HG02973 (cell line): ENCODE measurements around the gene RARB.

Experiments used
- ATAC-seq: cut with Tn5 transposase; IDR thresholded peaks from one replicate; pipeline ENCODE4 v1.9.1; 2021; ENCODE audit warnings: moderate library complexity; ENCODE audit not compliant: unreplicated experiment

RARB gene

DNA sequence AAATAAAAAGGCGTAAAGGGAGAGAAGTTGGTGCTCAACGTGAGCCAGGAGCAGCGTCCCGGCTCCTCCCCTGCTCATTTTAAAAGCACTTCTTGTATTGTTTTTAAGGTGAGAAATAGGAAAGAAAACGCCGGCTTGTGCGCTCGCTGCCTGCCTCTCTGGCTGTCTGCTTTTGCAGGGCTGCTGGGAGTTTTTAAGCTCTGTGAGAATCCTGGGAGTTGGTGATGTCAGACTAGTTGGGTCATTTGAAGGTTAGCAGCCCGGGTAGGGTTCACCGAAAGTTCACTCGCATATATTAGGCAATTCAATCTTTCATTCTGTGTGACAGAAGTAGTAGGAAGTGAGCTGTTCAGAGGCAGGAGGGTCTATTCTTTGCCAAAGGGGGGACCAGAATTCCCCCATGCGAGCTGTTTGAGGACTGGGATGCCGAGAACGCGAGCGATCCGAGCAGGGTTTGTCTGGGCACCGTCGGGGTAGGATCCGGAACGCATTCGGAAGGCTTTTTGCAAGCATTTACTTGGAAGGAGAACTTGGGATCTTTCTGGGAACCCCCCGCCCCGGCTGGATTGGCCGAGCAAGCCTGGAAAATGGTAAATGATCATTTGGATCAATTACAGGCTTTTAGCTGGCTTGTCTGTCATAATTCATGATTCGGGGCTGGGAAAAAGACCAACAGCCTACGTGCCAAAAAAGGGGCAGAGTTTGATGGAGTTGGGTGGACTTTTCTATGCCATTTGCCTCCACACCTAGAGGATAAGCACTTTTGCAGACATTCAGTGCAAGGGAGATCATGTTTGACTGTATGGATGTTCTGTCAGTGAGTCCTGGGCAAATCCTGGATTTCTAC is at the start of gene RARB:
RARB (plus strand) TSS at position 322 of the 847 bp plus-strand sequence; CDS start at position 791, 469 bp downstream.
- ATAC-seq: no peak

DNA sequence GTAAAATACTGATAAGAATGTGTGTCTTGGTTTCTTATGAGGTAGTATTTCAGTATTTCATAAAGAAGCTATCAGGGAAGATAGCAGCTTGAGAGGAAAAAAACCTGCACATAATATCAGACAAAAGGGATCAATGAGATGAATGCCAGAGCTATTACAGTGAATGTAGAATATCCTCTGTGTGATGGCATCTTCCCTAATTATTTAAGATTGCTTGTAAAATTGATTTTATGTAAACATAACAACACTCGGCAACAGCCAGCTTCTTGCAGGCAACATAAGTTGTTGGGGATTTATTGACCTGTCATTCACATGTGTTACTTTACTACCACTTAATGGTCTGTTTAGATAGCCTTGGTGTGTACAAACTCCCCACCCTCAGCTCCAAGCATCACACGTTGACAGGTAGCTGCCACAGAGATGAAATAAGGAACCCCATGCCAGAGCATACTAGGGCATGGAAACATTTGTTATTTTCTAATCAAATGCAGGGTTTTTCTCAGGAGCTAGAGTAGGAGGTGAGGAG is 49.2 kb upstream of the RARB start:
- ATAC-seq: no peak

DNA sequence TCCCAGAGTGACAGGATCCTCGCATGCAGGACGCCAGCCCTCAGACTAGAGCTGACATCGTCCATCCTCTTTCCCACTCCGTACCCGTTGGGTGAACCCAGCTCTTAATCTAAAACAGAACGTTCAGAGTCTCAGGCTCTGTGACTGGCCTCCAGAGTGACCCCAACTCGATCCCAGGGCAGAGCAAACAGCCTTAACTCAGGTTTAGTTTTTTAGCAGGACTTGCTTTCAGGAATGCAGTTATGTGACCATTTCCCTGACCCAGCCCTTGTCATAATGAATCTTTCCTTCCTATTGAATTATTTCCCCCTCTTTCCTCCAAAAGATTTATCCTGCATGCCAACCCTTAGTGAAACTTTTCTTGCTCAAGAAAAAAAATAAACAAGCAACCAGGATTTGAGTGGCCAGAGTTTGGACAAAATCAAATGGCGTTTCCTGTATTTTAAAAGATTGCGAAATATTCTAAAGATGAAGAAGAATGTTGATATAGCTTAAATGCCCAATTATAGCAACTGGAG is 47.8 kb upstream of the RARB start:
- no peak for ATAC-seq

DNA sequence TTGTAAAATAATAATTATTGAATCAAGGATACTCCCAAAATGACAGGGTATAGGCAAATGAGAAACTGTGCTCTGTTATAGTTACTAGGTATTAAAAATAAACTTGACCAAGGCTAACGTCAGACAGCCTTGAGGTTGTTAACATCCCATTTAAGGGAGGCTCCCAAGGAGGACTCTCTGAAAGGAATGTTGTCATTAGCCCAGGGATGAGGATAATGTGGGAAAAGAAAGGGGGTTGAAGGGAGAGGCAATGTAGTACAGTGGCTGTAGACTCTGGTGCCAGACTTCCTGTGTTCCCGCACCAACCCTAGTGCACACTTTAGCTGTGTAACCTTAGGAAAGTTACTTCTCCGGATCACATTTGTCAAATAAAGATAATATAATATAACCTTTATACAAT is 47.0 kb upstream of the RARB start:
- ATAC-seq: no peak

DNA sequence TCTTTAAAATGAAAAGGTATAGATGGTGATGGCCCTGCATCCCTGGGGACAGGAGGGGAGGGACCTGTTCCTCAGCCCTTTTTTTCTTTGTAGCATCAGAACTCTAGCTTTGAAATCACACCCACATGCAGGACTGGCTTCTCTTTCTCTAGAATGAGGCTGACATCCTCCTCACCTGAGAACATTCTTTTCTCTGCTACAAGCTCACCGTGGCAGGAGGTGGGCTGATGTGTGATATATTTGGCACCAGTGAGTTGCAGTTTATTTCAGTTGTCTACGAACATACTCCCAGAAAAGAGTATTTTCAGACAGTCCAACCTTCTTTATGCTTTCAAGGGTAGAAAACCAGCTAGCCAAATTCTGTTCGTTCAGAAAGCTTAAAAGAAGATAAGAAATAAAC is 43.6 kb upstream of the RARB start:
- ATAC-seq: no peak

DNA sequence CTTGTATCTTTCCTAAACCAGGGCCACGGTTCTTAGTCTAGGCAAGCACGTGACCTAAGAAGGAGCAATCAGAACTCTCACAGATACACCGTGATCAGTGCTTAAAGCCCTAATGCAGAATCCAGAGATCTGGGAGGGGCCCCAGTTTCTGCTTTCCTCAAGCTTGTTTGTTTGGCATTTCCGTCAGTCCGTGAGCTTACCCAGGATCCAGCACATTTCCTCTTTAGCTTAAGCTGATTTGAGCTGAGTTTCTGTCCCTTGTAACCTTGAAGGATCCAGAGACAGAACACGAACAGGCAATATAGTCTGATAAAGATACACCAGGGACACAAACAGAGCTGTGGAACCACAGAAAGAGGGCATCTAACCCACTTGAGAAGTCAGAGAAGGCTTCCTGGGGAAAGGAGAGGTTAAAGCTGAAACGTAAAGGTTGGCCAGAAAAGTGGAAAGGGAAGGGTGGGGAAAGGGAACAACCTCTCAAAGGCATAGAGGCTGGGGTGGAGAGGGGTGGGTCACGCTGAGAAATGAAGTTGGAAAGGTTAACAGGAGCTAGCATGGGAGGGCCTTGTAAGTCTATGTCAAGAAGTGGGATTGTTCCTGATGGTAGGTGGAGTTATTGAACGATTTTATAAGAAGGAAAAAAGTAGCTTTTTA is 42.1 kb upstream of the RARB start:
- no peak for ATAC-seq

DNA sequence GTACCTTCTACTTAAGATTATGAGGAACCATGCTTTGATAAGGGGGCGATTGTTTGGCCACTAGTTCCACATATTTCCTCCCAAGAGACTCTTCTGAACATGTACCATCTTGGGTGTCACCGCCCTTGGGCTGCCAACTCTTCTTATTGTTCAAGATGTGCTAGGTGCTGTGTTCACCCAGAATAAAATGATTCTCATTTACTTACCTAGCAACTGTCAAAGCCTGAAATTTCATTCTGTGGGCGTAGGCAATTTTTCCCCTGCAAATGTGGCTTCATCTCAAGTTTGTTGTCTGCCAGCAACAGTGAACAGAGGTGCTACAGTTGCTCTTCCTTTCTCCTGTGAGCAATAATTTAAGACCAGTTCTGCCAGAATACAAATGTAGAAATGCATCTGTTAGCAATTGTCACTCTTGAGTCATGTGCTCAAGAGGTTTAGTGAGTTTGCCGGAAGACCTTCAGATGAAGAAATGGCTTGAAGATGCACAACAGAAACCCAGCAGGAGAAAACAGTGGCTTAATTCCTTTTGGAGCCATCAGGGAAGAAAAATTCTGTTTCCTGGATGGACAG is 41.3 kb upstream of the RARB start:
- no peak for ATAC-seq

DNA sequence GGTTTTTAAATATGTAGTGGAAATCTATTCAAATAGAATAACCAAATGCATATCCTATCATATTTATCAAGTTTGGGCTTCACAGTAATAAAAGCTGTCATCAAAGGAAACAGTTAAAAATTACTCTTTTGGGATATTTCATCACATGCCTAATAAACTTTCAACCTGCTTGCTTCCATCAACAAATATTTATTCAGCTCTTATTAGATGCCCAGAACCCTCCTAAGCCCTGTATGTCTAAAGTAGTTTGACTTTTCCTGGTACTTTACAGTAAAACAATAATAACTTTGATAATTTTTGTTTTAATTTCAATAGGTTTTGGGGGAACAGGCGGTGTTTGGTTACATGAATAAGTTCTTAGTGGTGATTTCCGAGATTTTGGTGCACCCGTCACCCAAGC is 37.5 kb upstream of the RARB start:
- ATAC-seq: no peak

DNA sequence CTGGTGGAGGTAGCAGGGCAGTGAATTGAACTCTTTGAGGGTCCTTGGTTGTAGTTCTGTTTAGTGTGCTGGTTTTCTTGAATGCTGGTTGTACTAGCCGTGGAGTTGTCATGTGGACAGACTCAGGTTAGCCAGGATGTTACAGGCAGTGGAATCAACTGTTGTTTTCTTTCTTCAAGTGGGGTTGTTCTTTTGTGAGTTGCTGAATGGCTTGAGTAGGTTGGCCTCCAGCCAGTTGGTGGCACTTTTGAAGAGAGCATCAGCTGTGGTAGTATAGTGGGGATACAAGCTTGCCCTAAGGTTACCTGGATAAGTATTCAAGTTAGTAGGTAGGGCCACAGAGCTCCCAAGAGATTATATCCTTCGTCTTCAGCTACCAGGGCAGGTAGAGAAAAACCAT is 31.8 kb upstream of the RARB start:
- no peak for ATAC-seq

DNA sequence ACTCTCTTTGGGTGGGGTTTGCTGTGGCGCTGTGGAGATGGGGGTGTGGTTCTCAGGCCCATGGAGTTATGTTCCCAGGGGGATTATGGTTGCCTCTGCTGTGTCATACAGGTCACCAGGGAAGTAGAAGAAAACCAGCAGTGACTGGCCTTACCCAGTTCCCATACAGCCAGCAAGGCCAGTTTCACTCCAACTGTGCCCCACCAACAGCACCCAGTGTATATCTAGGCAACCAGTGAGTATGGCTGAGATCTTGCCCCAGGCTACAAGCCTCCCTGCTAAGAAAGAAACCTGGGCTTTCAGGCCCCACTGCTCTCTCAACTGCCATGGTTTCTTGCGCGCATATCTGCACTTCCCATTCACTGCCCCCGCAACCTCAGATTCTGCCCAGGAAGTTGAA is 31.4 kb upstream of the RARB start:
- ATAC-seq: no peak

DNA sequence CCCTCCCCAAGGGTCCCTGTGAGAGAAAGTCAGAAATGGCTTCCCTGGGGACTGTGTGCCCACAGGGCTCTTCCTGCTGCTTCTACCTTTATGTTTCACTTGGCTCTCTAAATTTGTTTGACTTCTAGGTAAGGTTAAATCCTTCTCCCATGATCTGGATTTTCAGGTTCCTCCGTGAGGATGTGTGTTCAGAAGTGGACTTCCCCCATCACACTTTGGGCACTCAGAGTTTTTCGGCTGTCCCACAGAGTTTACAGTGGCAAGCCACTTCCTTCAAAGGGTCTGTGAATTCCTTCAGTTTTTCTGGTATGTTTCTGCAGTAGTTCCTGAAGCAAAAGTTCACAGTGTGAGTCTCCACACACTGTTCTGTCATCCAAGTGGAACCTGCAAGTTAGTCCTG is 30.9 kb upstream of the RARB start:
- no peak for ATAC-seq

DNA sequence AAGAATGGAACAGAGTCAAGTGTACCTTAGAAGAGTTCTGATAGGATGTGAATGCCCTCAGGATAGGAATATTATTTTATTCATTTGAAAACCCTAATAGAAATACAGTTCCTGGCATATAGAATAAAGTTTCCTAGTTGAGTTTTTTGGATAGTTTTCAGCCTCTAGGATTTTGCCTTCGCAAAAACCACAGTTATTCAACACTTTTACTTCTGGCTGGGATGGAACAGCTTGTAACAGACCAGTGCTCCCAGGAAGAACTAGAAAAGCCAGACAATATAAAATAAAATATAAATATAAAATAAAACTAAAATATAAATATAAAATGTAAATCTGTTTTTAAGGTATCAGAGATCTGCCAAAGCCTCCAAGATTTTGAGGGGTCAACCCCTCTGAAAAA is 27.5 kb upstream of the RARB start:
- no peak for ATAC-seq

DNA sequence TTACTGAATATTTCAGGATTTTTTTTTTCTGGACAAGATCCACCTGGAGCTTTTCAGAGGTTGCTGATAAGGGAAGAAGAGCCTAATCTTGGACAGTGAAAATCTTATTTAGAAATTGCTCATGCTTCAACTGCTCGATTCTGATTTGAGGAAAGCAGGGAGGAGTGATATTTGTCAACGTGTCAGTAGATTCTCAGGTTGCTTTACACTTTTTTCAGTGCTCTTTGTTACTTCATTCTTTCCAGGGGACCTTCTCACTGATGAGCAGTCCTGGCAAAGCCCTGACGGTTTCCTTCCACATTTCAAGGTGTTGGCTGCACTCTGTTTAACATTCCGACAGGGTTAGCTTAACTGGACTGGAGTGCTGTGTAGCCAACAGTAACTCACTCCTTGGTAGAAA is 24.1 kb upstream of the RARB start:
- ATAC-seq: no peak

DNA sequence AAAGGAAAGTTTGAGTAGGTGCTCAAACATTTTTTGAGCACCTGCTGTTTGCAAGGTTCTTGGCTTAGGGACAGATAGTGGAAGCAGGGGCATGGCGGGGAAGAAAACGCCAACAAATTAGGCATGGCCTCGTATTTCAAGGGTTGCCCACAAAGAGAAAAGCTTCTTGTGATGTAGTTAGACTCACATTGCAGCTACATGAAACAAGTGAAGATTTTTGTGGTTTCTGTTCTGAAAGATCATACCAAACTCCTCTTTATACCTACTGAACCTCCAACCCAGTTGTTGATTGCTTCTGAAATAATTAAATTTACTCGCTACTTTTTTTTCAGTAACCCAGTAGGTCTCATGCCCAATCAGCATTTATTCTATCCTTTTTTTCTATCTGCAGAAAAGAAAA is 23.5 kb upstream of the RARB start:
- no peak for ATAC-seq

DNA sequence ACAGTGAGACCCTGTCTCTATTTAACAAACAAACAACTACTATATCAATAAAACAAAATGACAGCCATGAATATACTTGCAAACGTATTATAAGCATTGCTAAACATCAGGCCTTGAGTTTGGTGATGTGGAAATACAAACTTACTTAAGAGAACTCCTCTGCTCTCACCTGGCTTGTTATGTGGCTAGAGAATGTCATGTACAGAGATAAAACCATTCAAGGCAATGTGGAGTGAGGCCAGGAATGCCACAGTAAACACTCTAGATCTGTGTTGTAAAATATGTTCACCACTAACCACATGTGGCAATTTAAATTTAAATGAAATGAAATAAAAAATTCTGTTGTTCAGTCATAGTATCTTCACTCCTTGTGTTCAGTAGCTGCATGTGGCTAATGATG is 22.7 kb upstream of the RARB start:
- no peak for ATAC-seq

DNA sequence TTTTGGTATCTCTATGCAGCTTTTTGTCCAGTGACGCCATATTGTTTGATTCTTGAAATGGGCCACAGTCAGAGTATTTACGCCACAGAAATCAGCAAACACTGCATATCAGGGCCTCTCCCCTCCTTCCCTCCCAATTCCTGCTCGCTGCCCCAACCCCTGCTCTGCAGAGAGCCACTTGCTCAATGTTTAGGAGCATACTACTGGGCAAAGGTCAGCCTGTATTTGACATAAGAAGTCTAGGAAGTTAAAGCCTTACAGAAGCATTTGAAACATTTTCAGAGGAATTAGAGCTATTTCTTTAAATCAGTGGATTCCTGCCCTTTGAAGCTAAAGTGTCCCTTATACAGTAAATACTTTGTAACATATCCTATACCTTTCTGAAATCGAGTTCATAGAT is 17.4 kb upstream of the RARB start:
- ATAC-seq: no peak

DNA sequence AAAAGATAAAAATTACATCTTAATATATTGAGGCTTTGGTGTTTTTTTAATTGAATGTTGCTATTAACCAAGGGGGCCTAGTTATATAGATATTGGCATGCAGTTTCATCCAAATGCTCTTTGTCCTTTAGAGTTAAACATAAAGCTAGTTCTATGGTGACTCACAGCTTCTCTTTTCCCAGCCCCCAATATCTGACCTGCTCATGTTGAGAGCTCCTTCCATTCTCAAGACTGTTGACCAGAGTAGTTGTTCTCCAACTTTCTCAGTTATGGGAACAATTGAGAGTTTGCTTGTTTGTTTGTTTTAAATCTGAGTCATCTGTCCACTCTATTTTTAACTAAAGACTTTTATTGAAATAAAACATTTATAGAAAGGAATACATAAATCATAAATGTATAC is 15.8 kb upstream of the RARB start:
- ATAC-seq: no peak

DNA sequence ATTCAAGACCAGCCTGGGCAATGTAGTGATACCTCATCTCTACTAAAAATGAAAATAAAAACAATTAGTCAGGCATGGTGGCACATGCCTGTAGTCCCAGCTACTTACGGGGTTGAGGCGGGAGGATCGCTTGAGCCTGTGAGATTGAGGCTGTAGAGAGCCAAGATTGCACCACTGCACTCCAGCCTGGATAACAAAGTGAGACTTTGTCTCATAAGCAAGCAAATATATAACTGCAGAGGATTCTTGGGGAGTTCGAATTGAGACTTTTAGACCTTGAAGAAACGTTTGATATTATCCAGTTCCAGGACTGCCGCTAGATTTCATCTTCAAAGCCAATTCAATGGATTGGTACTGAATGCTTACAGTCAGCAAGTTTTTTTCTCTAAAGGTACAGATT is 11.9 kb upstream of the RARB start:
- no peak for ATAC-seq

DNA sequence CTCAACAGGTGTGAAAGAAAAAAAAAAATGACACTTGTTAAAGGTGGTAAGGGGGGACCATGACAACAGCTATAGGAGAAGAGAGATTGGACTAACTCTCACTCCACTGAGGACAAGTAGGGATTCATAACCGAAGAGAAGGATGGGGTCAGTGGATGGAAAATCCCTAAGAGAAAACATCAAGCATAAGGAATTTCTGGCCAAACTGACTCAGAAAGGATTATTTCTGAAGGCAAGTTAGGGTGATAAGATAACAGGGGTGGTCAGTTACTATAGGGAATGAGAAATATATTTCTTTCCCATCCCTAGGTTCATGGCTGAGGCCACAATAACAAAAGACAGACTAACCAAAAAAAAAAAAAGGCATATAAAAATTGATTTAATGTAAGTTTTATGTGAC is 9.5 kb upstream of the RARB start:
- ATAC-seq: no peak

DNA sequence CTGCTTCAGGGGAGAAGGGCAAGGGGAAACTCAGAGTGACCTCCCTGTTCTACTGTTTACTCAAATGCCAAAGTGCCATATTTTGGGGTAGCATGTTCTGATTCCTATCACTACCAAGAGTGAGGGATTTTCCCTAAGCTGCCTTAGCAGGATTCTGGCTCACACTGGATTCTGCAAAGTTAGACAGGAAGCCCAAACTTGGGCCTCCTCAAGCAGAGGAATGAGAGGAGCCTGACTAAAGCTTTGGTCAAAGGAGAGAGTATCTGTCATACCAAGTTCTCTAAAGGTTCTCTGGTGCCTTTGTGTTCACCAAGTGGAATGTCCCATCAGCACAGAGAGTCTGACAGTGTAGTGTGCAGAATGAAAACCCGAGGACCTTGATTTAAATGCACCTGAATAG is 8.8 kb upstream of the RARB start:
- ATAC-seq: no peak

DNA sequence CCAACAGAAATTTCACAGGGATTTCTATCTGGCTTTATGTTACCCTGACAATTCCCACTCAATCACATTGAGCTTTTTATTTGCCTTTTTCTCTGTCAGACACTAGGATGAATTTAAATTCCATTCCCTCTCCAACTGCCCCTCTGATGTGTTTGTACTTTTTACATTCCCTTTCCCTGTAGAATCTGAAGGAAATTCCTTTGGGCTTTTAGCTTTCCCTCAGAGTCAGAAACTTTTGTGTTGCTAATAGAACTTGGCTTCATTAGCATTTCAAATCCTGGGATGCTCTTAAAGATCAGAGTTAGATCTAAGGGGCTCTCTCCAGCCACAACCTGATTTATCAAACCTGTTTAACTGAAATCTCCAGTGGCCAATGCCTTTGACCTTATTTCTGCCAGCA is 7.9 kb upstream of the RARB start:
- ATAC-seq: no peak

DNA sequence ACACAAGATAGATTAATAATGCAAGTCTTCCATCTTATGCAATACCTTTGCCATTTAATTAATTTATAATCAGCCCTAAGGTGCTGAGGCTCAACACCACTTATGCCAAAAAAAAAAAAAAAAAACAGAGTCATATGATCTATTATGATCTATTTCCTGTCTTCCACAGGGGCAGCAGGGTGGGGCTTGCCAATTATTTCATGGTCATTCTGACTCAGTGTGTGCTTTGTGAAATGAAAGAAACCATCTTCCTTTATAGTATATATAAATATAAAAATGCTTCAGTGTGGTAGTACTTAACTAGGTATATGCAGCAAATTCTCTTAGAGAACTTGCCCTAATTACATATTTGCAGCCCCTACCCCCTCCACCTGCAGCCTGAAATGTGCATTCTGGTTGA is 7.2 kb upstream of the RARB start:
- ATAC-seq: no peak
